K562 (cell line): ENCODE data around the gene CFAP54. TPM values are rescaled to one million over a fixed set of nuclear protein-coding genes. Genes with fewer than 3 reads are reported as not detected.

ENCODE experiments used
- CSDE1 ChIP-seq, 2 experiments: fragments of 450-650 bp; IDR thresholded peaks; 2 replicates each; pipeline ENCODE4 v1.6.1; 2016; ENCODE audit warnings: mild to moderate bottlenecking in 1 of 2
- MYNN ChIP-seq, 2 experiments: sonication (generic); formaldehyde crosslinking in 1 of 2; IDR thresholded peaks; 2 replicates each; pipeline versions ENCODE4 v1.5.0 to v1.6.1; 2016 to 2020; ENCODE audit warnings: antibody characterized with exemption in 1 of 2, missing genetic modification reagents in 1 of 2
- NKRF ChIP-seq: fragments of 450-650 bp; IDR thresholded peaks from 2 replicates; pipeline ENCODE4 v1.6.1; 2016; ENCODE audit warnings: borderline replicate concordance
- NONO ChIP-seq, 2 experiments: fragments of 200-400 bp in 1 of 2; fragments of 450-650 bp in 1 of 2; formaldehyde crosslinking in 1 of 2; IDR thresholded peaks; 2 replicates each; pipeline ENCODE4 v1.6.1; 2017; ENCODE audit warnings: low read depth in 2 of 2, mild to moderate bottlenecking in 2 of 2, moderate library complexity in 2 of 2, low read length in 1 of 2
- RBM22 ChIP-seq: fragments of 200-400 bp; formaldehyde crosslinking; IDR thresholded peaks from 2 replicates; pipeline ENCODE4 v1.6.1; 2018; ENCODE audit warnings: low read length, low read depth; ENCODE audit not compliant: poor library complexity, severe bottlenecking
- RCOR1 ChIP-seq, 2 experiments: IDR thresholded peaks; 2 replicates each; pipeline ENCODE4 v1.6.1; 2012; ENCODE audit warnings: low read depth in 2 of 2, low read length in 2 of 2, borderline replicate concordance in 1 of 2, improper control_type of control experiment in 1 of 2
- SIN3A ChIP-seq, 2 experiments: fragments of 150-350 bp in 1 of 2; IDR thresholded peaks; 2 replicates each; pipeline ENCODE4 v1.6.1; 2011 to 2016; ENCODE audit warnings: borderline replicate concordance in 2 of 2, low read depth in 2 of 2, low read length in 2 of 2, mild to moderate bottlenecking in 2 of 2, moderate library complexity in 2 of 2; ENCODE audit not compliant: control insufficient read depth in 1 of 2
- SMC3 ChIP-seq: conservative IDR thresholded peaks from 2 replicates; pipeline ENCODE4 v1.6.1; 2011; ENCODE audit warnings: low read depth, low read length, improper control_type of control experiment; ENCODE audit not compliant: insufficient read depth
- STAT5A ChIP-seq: IDR thresholded peaks from 2 replicates; pipeline ENCODE4 v1.6.1; 2012; ENCODE audit warnings: low read length, inconsistent platforms, borderline replicate concordance
- ZKSCAN1 ChIP-seq: fragments of 150-350 bp; IDR thresholded peaks from 2 replicates; pipeline ENCODE4 v1.6.1; 2016; ENCODE audit warnings: low read depth, low read length
- polyA plus RNA-seq, 8 experiments: library from polyadenylated mRNA; depleted of rRNA in 4 of 8; stranded (reverse) in 5 of 8; unstranded in 3 of 8; fragments of >200 nt; fragmentation: Nextera tagmentation in 2 of 8; fragmentation: Illumina TruSeq in 1 of 8; extraction: Ambion mirVana in 2 of 8; extraction: Trizol in 1 of 8; gene quantifications; 2 replicates each; pipeline versions ENCODE4 v1.2.1 to v1.2.3, GENCODE V29; 2011 to 2014; ENCODE audit warnings: inconsistent platforms in 1 of 8, missing spikeins in 1 of 8
- total RNA-seq, 7 experiments: library from RNA; depleted of rRNA in 6 of 7; stranded (reverse); fragments of >200 nt in 6 of 7; fragmentation: Illumina TruSeq in 2 of 7; extraction: Trizol in 2 of 7; gene quantifications; 2 replicates each; pipeline versions ENCODE4 v1.2.1 to v1.2.3, GENCODE V29; 2011 to 2021; ENCODE audit warnings: low replicate concordance in 1 of 7
- TF ChIP-seq, protein P1 (sequence below), 2 experiments: fragments of 450-650 bp; IDR thresholded peaks; 2 replicates each; pipeline ENCODE4 v1.6.1; 2016; ENCODE audit warnings: mild to moderate bottlenecking in 2 of 2, borderline replicate concordance in 1 of 2, low read depth in 1 of 2, moderate library complexity in 1 of 2
- TF ChIP-seq, protein P2 (sequence below): fragments of 450-650 bp; IDR thresholded peaks from 2 replicates; pipeline ENCODE4 v1.6.1; 2016; ENCODE audit warnings: missing biosample characterization, missing genetic modification characterization

Gene CFAP54
- total and polyA plus RNA-seq, 9 of the 15 experiments (the other 6 are each of a cell fraction or from before 2014, with no cell fraction given): 0.03 to 0.23 (median 0.10) TPM; not detected in 3

DNA sequence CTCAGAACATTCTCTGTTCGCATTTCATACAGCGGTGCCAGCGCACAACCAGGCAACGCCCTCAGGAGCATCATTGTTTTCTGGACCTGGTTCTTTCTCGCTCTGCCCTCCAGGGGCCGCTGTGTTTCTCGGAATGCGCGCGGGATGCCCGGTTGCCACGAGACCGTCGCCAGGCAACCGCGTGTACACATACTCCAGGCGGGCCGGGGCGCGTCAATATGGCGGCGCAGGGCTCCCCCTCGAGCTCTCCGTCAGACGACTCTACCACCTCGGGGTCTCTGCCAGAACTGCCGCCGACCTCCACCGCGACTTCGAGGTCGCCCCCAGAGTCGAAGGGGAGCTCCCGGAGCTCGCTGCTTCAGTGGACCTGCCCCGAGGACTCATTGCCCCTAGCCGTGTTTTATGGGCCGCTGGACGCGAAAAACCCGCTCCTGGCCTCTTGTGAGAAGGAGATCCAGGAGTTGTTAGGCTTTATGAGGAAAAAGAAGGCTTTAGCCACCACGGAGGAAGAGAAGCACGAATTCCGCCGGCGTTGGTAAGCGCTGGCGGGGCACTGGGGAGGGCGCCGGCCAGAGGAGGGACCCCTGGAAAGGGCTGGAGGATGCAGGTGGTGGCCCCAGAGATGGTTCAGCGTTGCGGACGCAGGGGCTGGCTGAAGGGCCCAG is at the start of gene CFAP54 (continued):
- TF ChIP-seq, protein P1, sequence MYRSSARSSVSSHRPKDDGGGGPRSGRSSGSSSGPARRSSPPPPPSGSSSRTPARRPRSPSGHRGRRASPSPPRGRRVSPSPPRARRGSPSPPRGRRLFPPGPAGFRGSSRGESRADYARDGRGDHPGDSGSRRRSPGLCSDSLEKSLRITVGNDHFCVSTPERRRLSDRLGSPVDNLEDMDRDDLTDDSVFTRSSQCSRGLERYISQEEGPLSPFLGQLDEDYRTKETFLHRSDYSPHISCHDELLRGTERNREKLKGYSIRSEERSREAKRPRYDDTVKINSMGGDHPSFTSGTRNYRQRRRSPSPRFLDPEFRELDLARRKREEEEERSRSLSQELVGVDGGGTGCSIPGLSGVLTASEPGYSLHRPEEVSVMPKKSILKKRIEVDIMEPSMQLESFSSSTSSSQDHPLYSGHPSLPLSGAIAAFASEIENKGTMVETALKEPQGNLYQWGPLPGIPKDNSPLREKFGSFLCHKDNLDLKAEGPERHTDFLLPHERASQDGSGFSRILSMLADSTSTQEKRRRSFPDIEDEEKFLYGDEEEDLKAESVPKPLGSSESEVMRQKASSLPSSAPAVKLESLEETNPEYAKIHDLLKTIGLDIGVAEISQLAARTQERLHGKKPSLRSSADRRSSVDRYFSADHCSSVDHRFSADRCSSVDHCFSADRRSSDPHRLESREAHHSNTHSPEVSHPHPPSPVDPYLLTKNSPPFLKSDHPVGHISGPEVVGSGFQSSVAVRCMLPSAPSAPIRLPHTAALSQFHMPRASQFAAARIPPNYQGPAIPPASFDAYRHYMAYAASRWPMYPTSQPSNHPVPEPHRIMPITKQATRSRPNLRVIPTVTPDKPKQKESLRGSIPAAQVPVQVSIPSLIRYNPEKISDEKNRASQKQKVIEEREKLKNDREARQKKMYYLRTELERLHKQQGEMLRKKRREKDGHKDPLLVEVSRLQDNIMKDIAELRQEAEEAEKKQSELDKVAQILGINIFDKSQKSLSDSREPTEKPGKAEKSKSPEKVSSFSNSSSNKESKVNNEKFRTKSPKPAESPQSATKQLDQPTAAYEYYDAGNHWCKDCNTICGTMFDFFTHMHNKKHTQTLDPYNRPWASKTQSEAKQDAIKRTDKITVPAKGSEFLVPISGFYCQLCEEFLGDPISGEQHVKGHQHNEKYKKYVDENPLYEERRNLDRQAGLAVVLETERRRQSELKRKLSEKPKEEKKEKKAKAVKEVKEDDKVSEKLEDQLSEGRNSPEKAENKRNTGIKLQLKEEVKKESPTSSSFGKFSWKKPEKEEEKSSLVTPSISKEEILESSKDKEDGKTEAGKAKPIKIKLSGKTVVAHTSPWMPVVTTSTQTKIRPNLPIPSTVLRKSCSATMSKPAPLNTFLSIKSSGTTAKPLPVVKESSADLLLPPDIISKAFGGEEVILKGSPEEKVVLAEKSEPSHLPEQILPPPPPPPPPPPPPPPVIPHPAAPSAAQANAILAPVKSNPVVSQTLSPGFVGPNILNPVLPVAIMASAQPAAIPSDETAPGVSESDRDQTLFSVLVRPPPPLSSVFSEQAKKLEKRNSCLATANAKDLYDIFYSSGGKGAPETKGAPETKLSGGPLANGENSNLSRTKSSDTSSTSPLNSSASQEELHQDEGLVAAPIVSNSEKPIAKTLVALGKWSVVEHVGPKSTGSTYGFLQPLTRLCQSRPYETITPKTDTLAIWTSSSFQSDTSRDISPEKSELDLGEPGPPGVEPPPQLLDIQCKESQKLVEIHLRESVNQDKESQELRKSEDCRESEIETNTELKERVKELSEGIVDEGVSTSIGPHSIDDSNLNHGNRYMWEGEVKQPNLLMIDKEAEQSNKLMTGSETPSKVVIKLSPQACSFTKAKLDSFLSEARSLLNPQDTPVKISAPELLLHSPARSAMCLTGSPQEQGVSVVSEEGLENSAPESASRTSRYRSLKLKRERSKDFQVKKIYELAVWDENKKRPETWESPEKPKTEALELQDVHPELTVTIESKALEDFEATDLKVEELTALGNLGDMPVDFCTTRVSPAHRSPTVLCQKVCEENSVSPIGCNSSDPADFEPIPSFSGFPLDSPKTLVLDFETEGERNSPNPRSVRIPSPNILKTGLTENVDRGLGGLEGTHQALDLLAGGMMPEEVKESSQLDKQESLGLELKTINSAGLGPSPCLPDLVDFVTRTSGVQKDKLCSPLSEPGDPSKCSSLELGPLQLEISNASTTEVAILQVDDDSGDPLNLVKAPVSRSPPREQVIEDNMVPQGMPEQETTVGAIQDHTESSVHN (IDR thresholded peaks at IDR 0.05; ENCODE audit: borderline replicate concordance in 1 of 2, low read depth in 1 of 2): no peak
- TF ChIP-seq NONO (IDR thresholded peaks at IDR 0.05; ENCODE audit: low read depth in 2 of 2, low read length in 1 of 2) (0 out of 4 replicates have a peak, but pooled peaks of 1 of the 2 experiments have one; percentile 22), SIN3A (IDR thresholded peaks at IDR 0.05; ENCODE audit: borderline replicate concordance in 2 of 2, control insufficient read depth in 1 of 2, low read depth in 2 of 2, low read length in 2 of 2) (peak; percentile 62; a peak in 2 of 4 replicates), NKRF (peak; percentile 51; the same call in 1 of the 2 replicates), ZKSCAN1 (0 out of 2 replicates have a peak, but pooled peaks have one; percentile 27), STAT5A (0 out of 2 replicates have a peak, but pooled peaks have one; percentile 39), RBM22 (peak; percentile 100), RCOR1 (IDR thresholded peaks at IDR 0.05; ENCODE audit: borderline replicate concordance in 1 of 2, low read depth in 2 of 2, low read length in 2 of 2) (peak; percentile 98 to 100), MYNN (IDR thresholded peaks at IDR 0.05) (peak; percentile 99), MYNN (CRISPR knock-in tag; IDR thresholded peaks at IDR 0.05) (peak; percentile 84), SMC3 (peak; percentile 47; the same call in 1 of the 2 replicates), CSDE1 (IDR thresholded peaks at IDR 0.05) (peak in 1 of 2 experiments; percentile 98; a peak in 2 of 4 replicates)
- TF ChIP-seq, protein P2, sequence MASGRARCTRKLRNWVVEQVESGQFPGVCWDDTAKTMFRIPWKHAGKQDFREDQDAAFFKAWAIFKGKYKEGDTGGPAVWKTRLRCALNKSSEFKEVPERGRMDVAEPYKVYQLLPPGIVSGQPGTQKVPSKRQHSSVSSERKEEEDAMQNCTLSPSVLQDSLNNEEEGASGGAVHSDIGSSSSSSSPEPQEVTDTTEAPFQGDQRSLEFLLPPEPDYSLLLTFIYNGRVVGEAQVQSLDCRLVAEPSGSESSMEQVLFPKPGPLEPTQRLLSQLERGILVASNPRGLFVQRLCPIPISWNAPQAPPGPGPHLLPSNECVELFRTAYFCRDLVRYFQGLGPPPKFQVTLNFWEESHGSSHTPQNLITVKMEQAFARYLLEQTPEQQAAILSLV: no peak
